Activated naive CD8-positive, alpha-beta T cell treated with anti-CD3 and anti-CD28 coated beads for 36 hours (primary cell): ENCODE data around the gene GJB5. TPM values are rescaled to one million over a fixed set of nuclear protein-coding genes. Genes with fewer than 3 reads are reported as not detected.

Source experiments
- DNase-seq: peaks from one replicate; pipeline ENCODE4 v3.0.0; 2021
- H3K27ac Mint-ChIP-seq: one replicate; pipeline ENCODE4 v1.8.0; 2022; ENCODE audit warnings: mild to moderate bottlenecking, moderate library complexity, mixed read lengths
- H3K27me3 Mint-ChIP-seq: one replicate; pipeline ENCODE4 v1.8.0; 2022; ENCODE audit warnings: mild to moderate bottlenecking, mixed read lengths
- H3K36me3 Mint-ChIP-seq: one replicate; pipeline ENCODE4 v1.8.0; 2021; ENCODE audit warnings: mild to moderate bottlenecking, mixed read lengths
- H3K4me1 Mint-ChIP-seq: one replicate; pipeline ENCODE4 v1.8.0; 2021; ENCODE audit warnings: mixed read lengths
- H3K4me3 Mint-ChIP-seq: one replicate; pipeline ENCODE4 v1.8.0; 2022; ENCODE audit warnings: mild to moderate bottlenecking, moderate library complexity, mixed read lengths
- H3K9me3 Mint-ChIP-seq: one replicate; pipeline ENCODE4 v1.8.0; 2022; ENCODE audit warnings: mixed read lengths
- total RNA-seq, 2 experiments: library from RNA; stranded (reverse); gene quantifications; one replicate each; pipeline ENCODE4 v1.2.3, GENCODE V29; 2021

The GJB5 gene
- total RNA-seq, 2 experiments from 2014 or later: not detected

DNA sequence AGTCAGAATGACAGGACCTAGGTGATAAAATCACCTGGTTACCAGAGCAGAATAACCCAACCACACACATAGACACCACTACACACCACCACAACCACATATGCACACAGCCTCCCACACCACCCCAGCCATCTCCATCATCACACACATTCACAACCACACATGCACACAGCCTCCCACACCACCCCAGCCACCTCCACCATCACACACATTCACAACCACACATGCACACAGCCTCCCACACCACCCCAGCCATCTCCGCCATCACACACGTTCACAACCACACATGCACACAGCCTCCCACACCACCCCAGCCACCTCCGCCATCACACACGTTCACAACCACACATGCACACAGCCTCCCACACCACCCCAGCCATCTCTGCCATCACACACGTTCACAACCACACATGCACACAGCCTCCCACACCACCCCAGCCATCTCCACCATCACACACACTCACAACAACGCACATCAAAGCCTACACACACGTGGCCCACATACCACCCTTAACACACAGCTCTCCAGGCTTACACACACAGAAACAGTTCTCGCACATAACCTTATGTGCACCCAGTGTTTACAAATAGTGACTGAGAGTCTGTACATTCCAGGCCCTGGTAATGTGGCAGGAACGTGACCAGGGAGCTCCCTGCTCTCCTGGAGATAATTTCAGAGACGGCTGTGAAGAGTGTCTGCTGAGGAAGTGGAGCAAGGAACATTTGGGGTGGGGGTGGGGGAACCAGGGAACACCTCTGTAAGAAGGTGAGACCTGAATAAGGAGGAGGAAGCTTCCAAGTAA lies 22.9 kb downstream of the GJB5 start:
- DNase-seq: no peak
- no peaks in the 10 kb centered on the region for H3K9me3 Mint-ChIP-seq
- H3K27ac Mint-ChIP-seq: no peak overlapping the region
- peaks cover 28% of the 10 kb centered on the region for H3K27me3 Mint-ChIP-seq
- H3K4me3 Mint-ChIP-seq: no peak overlapping the region
- no peaks in the 10 kb centered on the region for H3K4me1 Mint-ChIP-seq
- no peaks in the 10 kb centered on the region for H3K36me3 Mint-ChIP-seq

DNA sequence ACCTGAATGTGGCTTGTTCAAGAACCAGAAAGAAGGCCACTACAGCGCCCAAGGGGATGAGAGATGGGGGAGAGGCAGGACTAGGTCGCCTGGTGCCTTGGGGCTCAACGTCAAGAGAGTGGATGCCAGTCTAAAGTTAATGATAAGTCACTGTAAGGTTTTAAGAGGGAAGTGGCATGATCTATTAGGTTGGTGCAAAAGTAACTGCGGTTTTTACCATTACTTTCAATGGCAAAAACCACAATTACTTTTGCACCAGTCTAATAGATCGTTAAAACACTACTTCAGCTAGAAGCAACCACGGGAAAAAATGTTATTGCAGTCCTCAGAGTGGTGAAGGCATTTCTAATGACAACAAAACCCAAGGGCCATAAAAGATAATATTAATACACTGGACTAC lies 23.5 kb downstream of the GJB5 start:
- H3K27ac Mint-ChIP-seq: no peak overlapping the region
- H3K4me1 Mint-ChIP-seq: no peaks in the 10 kb centered on the region
- peaks cover 35% of the 10 kb centered on the region for H3K27me3 Mint-ChIP-seq
- H3K36me3 Mint-ChIP-seq: no peaks in the 10 kb centered on the region
- H3K9me3 Mint-ChIP-seq: no peaks in the 10 kb centered on the region
- H3K4me3 Mint-ChIP-seq: no peak overlapping the region
- DNase-seq: no peak

DNA sequence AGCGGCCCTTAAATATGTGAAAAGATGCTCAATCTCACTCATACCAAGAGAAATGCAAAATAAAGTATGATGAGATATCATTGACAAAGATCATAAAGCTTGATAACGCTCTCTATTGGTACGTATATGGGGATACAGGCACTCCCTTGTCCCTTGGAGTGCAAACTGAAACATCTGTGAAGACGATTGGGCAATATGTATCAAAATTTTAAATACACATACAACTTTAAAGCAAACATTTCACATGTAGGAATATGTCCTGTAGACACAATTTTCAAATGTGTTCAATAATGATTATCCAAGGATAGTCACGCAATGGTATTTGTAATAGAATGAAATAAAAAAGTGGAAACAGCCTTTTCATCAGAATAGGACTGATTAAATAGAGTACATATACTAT lies 24.2 kb downstream of the GJB5 start:
- Mint-ChIP-seq H3K36me3 (no peaks in the 10 kb centered on the region), H3K4me3 (no peak overlapping the region), H3K9me3 (no peaks in the 10 kb centered on the region), H3K27ac (no peak overlapping the region), H3K4me1 (no peaks in the 10 kb centered on the region), H3K27me3 (peaks cover 37% of the 10 kb centered on the region)
- DNase-seq: no peak

DNA sequence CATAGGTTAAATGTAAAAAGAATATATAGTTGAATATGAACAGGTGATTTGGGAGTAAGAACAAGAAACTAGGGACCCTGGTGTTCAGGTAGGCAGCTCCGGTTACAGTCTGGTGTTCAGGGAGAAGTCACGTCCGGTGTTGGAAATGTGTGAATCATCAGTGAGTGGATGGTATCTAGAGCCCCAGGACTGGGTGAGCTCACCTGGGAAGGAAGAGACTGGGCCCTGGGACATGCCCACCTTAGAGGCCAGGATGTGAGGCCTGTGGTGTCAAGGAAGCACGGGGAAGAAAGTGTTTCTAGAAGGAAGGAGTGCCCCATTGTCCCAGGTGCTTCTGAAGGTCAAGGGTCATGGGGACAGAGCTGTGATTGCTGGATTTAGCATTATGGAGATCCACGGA lies 24.7 kb downstream of the GJB5 start:
- Mint-ChIP-seq H3K4me3 (no peak overlapping the region), H3K36me3 (no peaks in the 10 kb centered on the region), H3K27ac (no peak overlapping the region), H3K27me3 (peaks cover 37% of the 10 kb centered on the region), H3K4me1 (no peaks in the 10 kb centered on the region), H3K9me3 (no peaks in the 10 kb centered on the region)
- no peak for DNase-seq

DNA sequence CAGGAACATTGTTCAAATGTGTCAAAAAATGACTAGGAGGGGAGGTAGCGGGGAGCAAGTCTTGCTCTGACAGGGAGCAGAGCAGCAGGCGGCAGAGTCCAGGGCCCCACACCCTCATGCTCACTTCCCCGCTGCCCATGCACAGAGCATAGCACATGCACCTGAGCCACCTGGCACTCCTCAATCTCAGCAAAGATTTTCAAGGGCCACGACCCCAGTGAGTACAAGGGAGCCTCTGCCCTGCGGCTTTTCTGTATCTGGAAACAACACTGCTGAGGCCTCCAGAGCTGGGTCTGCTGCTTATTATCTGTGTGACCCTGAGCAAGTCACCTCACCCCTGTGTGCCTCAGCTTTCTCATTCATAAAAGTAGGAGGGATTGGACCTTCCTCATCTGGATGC lies 25.1 kb downstream of the GJB5 start:
- no peaks in the 10 kb centered on the region for H3K9me3 Mint-ChIP-seq

DNA sequence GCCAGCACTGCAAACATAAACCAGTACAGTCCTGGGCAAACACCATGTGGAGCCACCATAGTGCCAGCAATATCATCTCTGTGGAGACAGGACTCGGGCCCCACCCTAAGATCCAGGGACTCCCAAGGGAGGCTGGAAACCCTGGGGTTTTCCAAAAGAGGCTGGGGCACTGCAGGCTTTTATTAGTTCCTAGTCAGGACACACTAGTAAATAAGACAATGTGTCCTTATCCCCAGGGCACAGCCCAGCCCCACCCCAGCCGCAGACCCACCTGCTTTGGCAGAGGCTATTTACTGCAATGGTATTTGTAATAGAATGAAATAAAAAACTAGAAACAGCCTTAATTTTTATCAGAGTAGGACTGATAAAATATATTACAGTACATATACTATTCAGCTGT lies 25.7 kb downstream of the GJB5 start:
- H3K36me3 Mint-ChIP-seq: no peaks in the 10 kb centered on the region
- H3K9me3 Mint-ChIP-seq: no peaks in the 10 kb centered on the region
- peaks cover 37% of the 10 kb centered on the region for H3K27me3 Mint-ChIP-seq
- no peak overlapping the region for H3K27ac Mint-ChIP-seq
- H3K4me1 Mint-ChIP-seq: no peaks in the 10 kb centered on the region
- no peak overlapping the region for H3K4me3 Mint-ChIP-seq
- DNase-seq: no peak

More for the DNA sequence above, 25.1 kb downstream of the GJB5 start:
- Mint-ChIP-seq H3K27ac (no peak overlapping the region), H3K4me3 (no peak overlapping the region), H3K36me3 (no peaks in the 10 kb centered on the region), H3K27me3 (peaks cover 37% of the 10 kb centered on the region), H3K4me1 (no peaks in the 10 kb centered on the region)
- no peak for DNase-seq

DNA sequence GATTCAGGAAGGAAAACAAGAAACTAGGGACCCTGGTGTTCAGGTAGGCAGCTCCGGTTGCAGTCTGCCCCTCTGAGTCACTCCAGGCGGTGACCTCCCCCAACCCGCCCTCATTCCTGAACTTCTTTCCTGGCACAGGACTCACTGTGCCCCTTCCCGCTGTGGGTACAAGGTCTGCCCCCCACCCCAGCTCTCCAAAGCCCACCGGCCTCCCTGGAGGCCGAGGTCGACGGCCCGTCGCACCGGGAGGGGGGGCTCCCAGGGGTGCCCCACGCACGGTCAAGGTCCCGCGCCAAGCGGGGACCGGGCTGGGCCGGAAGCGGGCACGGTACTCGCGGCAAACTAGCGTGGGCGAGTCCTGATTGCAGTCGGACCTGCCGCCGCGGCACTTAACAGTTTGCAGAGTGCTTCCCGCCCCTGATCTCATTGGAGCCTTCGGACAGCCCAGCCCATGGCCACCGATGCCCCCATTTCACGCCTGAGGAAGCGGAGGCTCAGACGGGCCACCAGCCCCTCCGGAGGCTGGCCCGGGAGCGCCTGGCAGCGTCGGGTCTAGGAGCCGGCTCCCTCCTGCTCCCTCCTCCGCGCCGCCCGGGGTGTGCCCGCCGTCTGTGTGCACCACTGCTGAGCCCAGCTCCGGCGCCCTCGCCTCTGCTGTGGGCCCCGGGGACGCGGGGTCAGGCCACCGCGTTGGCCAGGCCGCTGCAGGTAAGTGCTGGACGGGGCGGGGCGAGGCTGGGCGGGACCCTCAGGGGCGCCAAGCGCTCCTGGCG lies 26.4 kb downstream of the GJB5 start, which contains the start of gene GJB3:
Gene GJB3, plus strand, starts transcription at position 144 of the 773 bp plus-strand sequence. CDS start 3,549 bp downstream, outside the sequence.
- no peak within 1 kb of the TSS for H3K27ac Mint-ChIP-seq
- no peaks in the 10 kb centered on the region for H3K4me1 Mint-ChIP-seq
- DNase-seq: peak; percentile 26
- no peaks in the 10 kb centered on the region for H3K9me3 Mint-ChIP-seq
- H3K4me3 Mint-ChIP-seq: no peak within 1 kb of the TSS
- peaks cover 37% of the 10 kb centered on the region for H3K27me3 Mint-ChIP-seq
- no peaks in the 10 kb centered on the region for H3K36me3 Mint-ChIP-seq

DNA sequence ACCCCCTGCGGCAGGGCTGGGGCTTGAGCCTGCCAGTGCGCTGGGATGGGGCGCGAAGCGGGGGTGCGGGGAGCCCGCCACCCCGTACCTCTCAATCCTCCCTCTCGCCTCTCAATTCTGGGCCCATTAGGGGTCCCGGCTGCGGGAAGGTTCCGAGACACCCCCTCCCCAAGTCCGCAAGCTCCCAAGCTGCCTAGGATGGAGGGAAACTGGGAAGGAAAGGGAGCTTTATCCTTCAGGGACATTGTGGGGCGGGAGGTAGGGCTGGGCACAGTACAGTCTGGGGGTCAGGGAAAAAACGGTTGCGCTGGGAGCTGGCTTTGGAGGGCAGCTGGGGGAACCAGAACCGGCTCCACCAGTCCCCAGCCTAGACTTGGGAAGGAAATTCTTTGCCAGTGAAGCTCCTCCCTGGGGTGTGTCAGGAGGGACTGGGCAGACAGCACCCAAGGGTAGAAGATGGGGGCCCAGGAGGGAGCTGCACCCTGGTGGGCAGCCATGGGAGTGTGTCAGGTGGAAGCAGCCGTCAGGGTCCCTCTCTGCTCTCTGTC lies 27.1 kb downstream of the GJB5 start:
- peaks cover 42% of the 10 kb centered on the region for H3K27me3 Mint-ChIP-seq
- no peaks in the 10 kb centered on the region for H3K36me3 Mint-ChIP-seq
- no peaks in the 10 kb centered on the region for H3K9me3 Mint-ChIP-seq
- H3K4me1 Mint-ChIP-seq: peaks cover 4% of the 10 kb centered on the region
- H3K27ac Mint-ChIP-seq: no peak overlapping the region
- H3K4me3 Mint-ChIP-seq: no peak overlapping the region
- DNase-seq: no peak

DNA sequence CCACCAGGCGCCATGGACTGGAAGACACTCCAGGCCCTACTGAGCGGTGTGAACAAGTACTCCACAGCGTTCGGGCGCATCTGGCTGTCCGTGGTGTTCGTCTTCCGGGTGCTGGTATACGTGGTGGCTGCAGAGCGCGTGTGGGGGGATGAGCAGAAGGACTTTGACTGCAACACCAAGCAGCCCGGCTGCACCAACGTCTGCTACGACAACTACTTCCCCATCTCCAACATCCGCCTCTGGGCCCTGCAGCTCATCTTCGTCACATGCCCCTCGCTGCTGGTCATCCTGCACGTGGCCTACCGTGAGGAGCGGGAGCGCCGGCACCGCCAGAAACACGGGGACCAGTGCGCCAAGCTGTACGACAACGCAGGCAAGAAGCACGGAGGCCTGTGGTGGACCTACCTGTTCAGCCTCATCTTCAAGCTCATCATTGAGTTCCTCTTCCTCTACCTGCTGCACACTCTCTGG lies 29.9 kb downstream of the GJB5 start:
- no peak for DNase-seq
- H3K36me3 Mint-ChIP-seq: no peaks in the 10 kb centered on the region
- H3K4me1 Mint-ChIP-seq: peaks cover 4% of the 10 kb centered on the region
- H3K9me3 Mint-ChIP-seq: no peaks in the 10 kb centered on the region
- H3K27ac Mint-ChIP-seq: no peak overlapping the region
- no peak overlapping the region for H3K4me3 Mint-ChIP-seq
- H3K27me3 Mint-ChIP-seq: peaks cover 35% of the 10 kb centered on the region

DNA sequence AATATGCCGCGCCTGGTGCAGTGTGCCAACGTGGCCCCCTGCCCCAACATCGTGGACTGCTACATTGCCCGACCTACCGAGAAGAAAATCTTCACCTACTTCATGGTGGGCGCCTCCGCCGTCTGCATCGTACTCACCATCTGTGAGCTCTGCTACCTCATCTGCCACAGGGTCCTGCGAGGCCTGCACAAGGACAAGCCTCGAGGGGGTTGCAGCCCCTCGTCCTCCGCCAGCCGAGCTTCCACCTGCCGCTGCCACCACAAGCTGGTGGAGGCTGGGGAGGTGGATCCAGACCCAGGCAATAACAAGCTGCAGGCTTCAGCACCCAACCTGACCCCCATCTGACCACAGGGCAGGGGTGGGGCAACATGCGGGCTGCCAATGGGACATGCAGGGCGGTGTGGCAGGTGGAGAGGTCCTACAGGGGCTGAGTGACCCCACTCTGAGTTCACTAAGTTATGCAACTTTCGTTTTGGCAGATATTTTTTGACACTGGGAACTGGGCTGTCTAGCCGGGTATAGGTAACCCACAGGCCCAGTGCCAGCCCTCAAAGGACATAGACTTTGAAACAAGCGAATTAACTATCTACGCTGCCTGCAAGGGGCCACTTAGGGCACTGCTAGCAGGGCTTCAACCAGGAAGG lies 30.5 kb downstream of the GJB5 start:
- Mint-ChIP-seq H3K27ac (no peak overlapping the region), H3K4me1 (peaks cover 4% of the 10 kb centered on the region), H3K27me3 (peaks cover 33% of the 10 kb centered on the region), H3K36me3 (no peaks in the 10 kb centered on the region), H3K4me3 (no peak overlapping the region), H3K9me3 (no peaks in the 10 kb centered on the region)
- DNase-seq: no peak

DNA sequence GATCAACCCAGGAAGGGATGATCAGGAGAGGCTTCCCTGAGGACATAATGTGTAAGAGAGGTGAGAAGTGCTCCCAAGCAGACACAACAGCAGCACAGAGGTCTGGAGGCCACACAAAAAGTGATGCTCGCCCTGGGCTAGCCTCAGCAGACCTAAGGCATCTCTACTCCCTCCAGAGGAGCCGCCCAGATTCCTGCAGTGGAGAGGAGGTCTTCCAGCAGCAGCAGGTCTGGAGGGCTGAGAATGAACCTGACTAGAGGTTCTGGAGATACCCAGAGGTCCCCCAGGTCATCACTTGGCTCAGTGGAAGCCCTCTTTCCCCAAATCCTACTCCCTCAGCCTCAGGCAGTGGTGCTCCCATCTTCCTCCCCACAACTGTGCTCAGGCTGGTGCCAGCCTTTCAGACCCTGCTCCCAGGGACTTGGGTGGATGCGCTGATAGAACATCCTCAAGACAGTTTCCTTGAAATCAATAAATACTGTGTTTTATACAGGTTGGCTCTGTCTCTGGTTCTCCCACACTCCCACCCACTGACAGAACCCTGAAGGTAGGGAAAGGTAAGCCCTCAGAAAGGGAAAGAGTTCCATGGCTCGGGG lies 31.1 kb downstream of the GJB5 start:
- peaks cover 31% of the 10 kb centered on the region for H3K27me3 Mint-ChIP-seq

DNA sequence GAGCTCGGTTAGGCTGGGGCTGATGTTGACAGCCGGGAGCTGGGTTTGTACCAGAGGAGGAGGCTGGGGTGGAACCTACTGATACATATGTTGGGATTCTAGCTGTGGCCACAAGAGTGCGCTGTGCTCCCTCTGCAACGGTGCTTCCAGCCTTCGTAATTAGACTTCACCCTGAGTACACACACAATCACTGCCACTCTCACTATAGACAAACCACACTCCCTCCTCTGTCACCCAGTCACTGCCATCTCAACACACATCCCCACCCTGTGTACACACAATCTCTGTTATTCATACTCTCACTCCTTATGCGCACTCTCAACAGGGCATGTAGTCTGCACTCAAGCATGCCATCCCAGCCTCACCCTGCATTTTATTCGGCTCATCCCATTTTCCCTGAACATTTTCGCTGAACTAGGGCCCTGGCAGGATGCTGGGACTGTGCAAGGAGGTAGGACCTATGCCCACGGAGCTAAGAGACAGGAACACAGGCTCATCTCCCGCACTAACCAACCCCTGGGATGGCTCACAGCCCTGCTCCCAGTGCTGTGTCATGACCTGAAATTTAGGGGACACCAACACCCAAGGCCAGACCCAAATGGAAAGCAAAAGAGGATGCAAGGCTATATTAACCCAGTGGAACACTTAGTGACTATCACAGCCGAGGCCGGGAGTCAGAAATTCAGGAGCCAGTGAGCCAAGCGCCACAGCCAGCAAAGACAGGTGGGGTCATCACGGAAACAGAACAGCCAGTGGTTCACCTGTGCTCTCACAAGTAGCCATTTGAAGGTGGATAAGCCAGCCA lies 31.9 kb downstream of the GJB5 start:
- H3K9me3 Mint-ChIP-seq: no peaks in the 10 kb centered on the region
- H3K27ac Mint-ChIP-seq: no peak overlapping the region
- H3K36me3 Mint-ChIP-seq: no peaks in the 10 kb centered on the region
- peaks cover 38% of the 10 kb centered on the region for H3K27me3 Mint-ChIP-seq
- H3K4me1 Mint-ChIP-seq: peaks cover 4% of the 10 kb centered on the region
- peak; percentile 62 for DNase-seq
- no peak overlapping the region for H3K4me3 Mint-ChIP-seq

More for the DNA sequence above, 31.1 kb downstream of the GJB5 start:
- no peak for DNase-seq
- Mint-ChIP-seq H3K36me3 (no peaks in the 10 kb centered on the region), H3K4me1 (peaks cover 4% of the 10 kb centered on the region), H3K4me3 (no peak overlapping the region), H3K9me3 (no peaks in the 10 kb centered on the region), H3K27ac (no peak overlapping the region)

DNA sequence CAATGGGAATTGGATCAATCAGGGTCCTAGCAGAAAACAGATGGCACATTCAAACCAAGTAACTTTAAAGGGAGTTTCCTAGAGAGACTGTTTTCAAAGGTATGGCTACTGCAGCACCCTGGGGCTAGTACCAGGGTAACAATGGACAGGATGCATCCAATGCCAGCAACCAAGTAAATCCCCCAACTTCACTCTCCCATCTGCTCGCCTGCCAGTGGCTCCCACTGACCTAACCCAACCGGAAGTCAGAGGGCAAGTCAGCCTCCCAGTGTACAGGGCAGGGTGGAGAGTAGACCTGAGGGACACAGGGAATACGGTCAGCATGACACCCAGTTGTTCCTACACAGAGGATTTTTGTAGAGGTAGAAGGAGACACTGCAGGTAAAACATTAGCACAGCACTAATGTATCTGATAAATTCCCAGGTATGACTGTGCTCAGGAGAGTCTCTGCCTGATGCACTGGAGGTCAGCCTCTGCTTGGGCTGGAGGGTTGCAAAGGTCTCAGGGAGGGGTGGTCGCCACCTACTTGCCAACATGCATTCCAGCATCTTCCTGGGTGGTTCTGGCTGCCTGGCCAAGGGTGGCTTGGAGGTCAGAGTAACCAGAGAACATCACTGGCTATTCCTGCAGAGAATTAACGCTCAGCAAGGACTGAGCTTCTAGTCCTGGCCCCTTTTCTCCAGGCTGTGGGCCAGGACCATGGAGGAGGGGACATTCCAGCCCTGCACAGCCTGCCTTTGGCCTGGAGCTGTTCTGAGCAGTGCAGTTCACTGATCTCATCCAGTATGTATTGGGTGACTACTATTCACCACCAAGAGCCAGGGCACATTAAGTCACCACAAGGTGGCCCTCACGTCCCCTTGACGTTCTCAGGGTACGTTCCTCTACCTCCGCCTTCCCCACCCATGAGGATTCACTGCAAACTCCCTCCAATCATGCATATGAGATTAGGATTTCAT lies 32.9 kb downstream of the GJB5 start:
- Mint-ChIP-seq H3K27me3 (peaks cover 38% of the 10 kb centered on the region), H3K4me1 (peaks cover 13% of the 10 kb centered on the region), H3K27ac (no peak overlapping the region), H3K36me3 (no peaks in the 10 kb centered on the region), H3K4me3 (no peak overlapping the region), H3K9me3 (no peaks in the 10 kb centered on the region)
- no peak for DNase-seq
